Measurements from ENCODE around the gene HLA-G.
"Not testable (repeated sequence)": the region's sequence is repeated elsewhere in the genome, so short reads cannot be mapped to it uniquely, and the experiment has no call there.

Gene HLA-G

GRCh38 chr6:29864037-29864810 lies 36.6 kb downstream of the HLA-G start:
- DNase-seq (ENCODE audit: low read depth in 1 of 2, low spot score in 1 of 2) = no peak

GRCh38 chr6:29865631-29866030 lies 38.0 kb downstream of the HLA-G start:
- no peak for DNase-seq (ENCODE audit: low read depth in 1 of 2, low spot score in 1 of 2)

DNA sequence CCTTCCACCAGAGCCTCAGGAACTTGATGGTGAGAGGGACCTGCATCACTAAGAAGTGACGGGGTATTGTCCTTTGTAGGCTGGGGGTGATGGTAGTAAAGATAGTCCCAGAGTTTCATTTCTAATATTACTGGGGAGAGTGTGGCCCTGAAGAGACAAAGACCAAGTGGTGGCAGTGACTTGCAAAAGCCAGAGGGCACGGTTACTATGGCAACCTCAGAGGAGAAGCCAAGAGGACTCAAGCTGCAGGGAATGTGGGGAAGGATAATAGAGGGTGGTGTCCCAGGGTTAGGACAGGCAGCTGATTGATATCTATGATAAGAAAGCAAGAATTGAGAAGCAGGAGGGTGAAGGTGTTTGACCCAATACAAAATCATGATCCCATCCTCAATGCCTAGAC lies 42.5 kb downstream of the HLA-G start:
- no peak for DNase-seq (ENCODE audit: low read depth in 1 of 2, low spot score in 1 of 2)

DNA sequence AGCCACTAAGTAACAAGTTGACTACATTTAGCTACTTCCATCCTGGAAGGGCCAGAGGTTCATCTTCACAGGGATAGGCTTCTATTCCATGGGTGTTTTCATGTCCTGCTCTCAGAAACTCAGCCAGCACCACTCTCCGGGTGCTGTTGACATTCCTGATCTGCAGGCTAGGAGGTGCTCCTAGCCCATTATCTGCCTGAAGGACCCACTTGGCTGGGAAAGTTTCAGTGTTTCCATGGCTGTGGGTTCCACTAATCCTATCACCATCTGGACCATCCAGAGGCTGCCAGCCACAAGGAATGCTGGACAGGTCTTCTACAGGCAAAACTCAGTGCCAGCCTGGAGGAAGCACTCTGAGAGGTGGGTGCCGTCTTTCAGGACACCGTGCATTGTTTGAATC lies 45.2 kb downstream of the HLA-G start:
- DNase-seq (ENCODE audit: low read depth in 1 of 2, low spot score in 1 of 2) = no peak

DNA sequence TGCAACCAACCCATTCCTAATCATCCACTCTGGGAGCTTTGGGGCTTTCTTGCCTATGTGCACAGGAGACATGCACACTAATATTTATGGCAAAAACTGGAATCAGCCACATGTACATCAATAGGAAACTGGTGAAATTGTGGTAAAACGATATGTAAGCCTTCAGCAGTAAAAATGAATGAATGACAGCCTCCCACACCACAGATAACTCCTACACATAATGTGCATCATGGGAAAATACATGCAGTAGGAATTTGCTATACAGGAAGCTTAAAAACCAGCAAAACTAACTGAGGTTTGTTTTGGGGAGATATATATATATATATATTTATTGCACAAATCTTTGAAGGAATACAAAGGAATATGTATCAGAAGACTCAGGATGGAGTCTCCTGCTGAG lies 47.6 kb downstream of the HLA-G start:
- no peak for DNase-seq (ENCODE audit: low read depth in 1 of 2, low spot score in 1 of 2)

DNA sequence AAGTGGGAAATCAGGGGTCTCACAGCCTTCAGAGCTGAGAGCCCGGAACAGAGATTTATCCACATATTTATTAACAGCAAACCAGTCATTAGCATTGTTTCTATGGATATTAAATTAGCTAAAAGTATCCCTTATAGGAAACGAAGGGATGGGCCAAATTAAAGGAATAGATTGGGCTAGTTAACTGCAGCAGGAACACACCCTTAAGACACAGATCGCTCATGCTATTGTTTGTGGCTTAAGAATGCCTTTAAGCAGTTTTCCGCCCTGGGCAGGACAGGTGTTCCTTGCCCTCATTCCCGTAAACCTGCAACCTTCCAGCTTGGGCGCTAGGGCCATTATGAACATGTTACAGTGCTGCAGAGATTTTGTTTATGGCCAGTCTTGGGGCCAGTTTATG lies 48.1 kb downstream of the HLA-G start:
- not testable (repeated sequence) for DNase-seq (ENCODE audit: low read depth in 1 of 2, low spot score in 1 of 2)

Data from activated T-helper 1 cell treated with anti-CD3 and anti-CD28 coated beads, Interleukin-2, amount 50 U/mL, for 16 hours (primary cell).